ENCODE data around the gene FLAD1. TPM values are rescaled to one million over a fixed set of nuclear protein-coding genes. Genes with fewer than 3 reads are reported as not detected.
A peak's percentile ranks its signal among the peaks of the same experiment; 100 is the strongest.

The FLAD1 gene
- total and polyA plus RNA-seq, 12 donors = 21.6 to 65.5 (median 30.8) TPM

DNA sequence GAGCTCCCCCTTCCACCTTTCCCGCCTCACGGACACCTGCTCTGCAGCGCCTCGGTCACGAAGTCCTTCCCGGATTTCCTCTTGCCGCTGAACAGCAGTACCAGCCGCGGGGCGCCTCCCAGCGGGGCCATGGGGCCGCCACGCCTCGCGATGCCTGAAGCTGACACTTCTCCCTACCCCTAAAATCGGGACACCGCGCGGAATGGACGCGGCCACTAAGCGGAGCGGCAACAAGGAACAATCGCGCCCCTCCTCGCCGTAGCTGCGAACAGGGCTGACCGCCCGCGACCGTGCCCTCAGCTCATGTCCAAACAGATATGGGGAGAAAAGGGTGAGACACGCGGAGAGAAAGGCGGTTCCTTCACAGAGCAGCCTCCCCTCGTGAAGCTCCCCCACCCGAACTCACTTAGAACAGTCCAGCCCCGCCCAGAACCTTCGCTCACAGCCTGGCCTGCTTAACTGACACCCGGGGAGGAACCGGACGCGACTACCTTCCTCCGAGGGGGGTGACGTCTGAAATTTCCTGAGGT lies 46.5 kb upstream of the FLAD1 start, which contains the start of gene PMVK:
Gene PMVK, minus strand, starts transcription at position 165 of the 530 bp plus-strand sequence. Its CDS starts 34 bp downstream, at position 131.
- H3K27ac ChIP-seq = peak within 1 kb of the TSS; percentile 84 to 99 (median 97)
- H3K27me3 ChIP-seq = no peaks in the 10 kb centered on the region
- intact Hi-C loops (cut with DNase I) = no loop called here
- no peaks in the 10 kb centered on the region for H3K36me3 ChIP-seq (replicated peaks in 1 of 2)
- TF ChIP-seq POLR2A (IDR thresholded peaks at IDR 0.05) = peak; percentile 54 to 75
- TF ChIP-seq, protein P1, sequence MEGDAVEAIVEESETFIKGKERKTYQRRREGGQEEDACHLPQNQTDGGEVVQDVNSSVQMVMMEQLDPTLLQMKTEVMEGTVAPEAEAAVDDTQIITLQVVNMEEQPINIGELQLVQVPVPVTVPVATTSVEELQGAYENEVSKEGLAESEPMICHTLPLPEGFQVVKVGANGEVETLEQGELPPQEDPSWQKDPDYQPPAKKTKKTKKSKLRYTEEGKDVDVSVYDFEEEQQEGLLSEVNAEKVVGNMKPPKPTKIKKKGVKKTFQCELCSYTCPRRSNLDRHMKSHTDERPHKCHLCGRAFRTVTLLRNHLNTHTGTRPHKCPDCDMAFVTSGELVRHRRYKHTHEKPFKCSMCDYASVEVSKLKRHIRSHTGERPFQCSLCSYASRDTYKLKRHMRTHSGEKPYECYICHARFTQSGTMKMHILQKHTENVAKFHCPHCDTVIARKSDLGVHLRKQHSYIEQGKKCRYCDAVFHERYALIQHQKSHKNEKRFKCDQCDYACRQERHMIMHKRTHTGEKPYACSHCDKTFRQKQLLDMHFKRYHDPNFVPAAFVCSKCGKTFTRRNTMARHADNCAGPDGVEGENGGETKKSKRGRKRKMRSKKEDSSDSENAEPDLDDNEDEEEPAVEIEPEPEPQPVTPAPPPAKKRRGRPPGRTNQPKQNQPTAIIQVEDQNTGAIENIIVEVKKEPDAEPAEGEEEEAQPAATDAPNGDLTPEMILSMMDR (IDR thresholded peaks at IDR 0.05) = peak in 4 of 6 experiments; percentile 2 to 35 (median 24)
- DNase-seq = peak; percentile 97 to 98 (median 97)
- 0% methylated on average over 2 to 45 of the region's 45 CpGs for WGBS, 4 donors
- peak within 1 kb of the TSS; percentile 23 to 69 (median 63) for H3K4me3 ChIP-seq
- H3K9me3 ChIP-seq (replicated peaks in 1 of 3) = no peaks in the 10 kb centered on the region
- H3K4me1 ChIP-seq (replicated peaks in 1 of 2) = peaks cover 24 to 42% of the 10 kb centered on the region in 2 donors

DNA sequence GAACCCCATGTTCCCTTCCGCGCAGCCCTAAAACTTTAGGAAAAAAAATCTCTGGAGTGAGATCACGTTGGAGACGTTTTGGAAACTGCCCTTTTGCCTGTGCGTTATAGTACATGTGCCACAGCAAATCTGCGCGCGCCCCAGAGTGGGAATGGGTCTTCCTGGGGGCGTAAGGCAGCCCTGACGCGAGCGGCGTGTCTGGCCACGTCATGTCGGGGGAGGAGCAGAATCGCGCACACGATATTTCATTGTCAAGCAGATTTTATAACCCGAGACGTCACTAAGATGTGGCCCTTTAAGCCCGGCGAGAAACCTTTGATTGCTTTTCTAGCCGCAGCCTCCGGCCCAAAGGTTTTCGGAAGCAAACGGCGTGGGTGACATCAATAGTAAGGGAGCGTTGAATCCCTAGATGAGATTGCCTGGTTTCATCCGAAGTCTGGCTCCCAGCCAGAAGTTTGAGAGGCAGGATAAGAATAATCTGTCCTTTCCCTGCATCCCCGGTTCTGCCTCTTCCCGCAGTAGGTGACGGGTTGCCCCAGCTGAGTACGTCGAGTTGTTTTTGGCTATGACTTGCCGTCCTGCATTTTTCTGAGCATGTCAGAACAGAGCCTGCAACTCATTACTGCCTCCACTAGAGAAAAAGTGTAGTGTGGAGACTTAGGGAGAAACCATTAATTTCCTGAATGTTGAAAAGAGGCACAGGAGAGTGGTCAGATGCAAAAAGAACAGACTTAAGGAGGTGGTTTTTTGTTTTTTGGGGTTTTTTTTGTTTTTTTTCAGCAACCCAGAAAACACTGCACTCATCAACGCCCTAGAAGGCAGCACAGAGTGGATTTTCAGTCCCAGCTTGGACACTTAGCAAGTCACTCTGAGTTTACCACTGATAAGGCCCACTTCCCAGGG lies 45.8 kb upstream of the FLAD1 start:
- H3K9me3 ChIP-seq (replicated peaks in 1 of 3) = no peaks in the 10 kb centered on the region
- intact Hi-C loops (cut with DNase I) = no loop called here
- H3K27me3 ChIP-seq = no peaks in the 10 kb centered on the region
- peak; percentile 60 to 77 for TF ChIP-seq POLR2A (IDR thresholded peaks at IDR 0.05)
- TF ChIP-seq, protein P1 (IDR thresholded peaks at IDR 0.05) = peak in 4 of 6 experiments; percentile 9 to 53 (median 42)
- H3K4me3 ChIP-seq = peak overlapping the region in 2 of 4 donors; percentile 65 to 69
- 1 to 2% (median 1%) methylated on average over 30 to 36 of the region's 36 CpGs for WGBS, 4 donors
- H3K4me1 ChIP-seq (replicated peaks in 1 of 2) = peaks cover 31 to 49% of the 10 kb centered on the region in 2 donors
- H3K36me3 ChIP-seq (replicated peaks in 1 of 2) = no peaks in the 10 kb centered on the region
- peak; percentile 92 to 96 (median 93) for DNase-seq
- H3K27ac ChIP-seq = peak overlapping the region; percentile 84 to 99 (median 97)

DNA sequence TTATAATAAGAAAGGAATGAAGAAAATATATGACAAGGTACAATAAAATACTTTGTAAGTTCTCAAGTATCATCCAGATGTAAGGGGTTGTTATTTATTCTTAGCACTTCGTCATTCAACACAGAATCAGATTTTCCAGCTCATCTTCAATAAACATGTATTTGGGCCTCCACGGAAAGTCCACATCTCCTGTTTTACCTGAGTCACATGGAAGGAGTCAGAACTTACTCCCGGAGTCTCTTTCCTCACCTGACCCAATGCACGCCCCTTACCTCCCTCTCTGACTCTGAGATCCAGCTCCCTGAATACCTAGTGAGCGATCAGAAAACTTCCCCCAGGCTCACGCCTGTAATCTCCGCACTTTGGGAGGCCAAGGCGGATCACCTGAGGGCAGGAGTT lies 45.2 kb upstream of the FLAD1 start:
- H3K9me3 ChIP-seq (replicated peaks in 1 of 3) = no peaks in the 10 kb centered on the region
- 82 to 87% (median 85%) methylated on average over 8 of the region's 8 CpGs for WGBS, 4 donors
- peak overlapping the region in 1 of 4 donors; percentile 65 for H3K4me3 ChIP-seq
- no peaks in the 10 kb centered on the region for H3K36me3 ChIP-seq (replicated peaks in 1 of 2)
- no peak for TF ChIP-seq POLR2A (IDR thresholded peaks at IDR 0.05)
- TF ChIP-seq, protein P1 (IDR thresholded peaks at IDR 0.05) = no peak
- peak overlapping the region; percentile 84 to 99 (median 97) for H3K27ac ChIP-seq
- H3K27me3 ChIP-seq = no peaks in the 10 kb centered on the region
- DNase-seq = no peak
- intact Hi-C loops (cut with DNase I) = no loop called here
- peaks cover 36 to 56% of the 10 kb centered on the region in 2 donors for H3K4me1 ChIP-seq (replicated peaks in 1 of 2)

All from adrenal gland (tissue), 12 donors.